Measurements from ENCODE around the gene OGDH. TPM values are rescaled to one million over a fixed set of nuclear protein-coding genes. Genes with fewer than 3 reads are reported as not detected.

The OGDH gene
- total RNA-seq, 1 experiment from 2014 or later = 69.1 TPM

DNA sequence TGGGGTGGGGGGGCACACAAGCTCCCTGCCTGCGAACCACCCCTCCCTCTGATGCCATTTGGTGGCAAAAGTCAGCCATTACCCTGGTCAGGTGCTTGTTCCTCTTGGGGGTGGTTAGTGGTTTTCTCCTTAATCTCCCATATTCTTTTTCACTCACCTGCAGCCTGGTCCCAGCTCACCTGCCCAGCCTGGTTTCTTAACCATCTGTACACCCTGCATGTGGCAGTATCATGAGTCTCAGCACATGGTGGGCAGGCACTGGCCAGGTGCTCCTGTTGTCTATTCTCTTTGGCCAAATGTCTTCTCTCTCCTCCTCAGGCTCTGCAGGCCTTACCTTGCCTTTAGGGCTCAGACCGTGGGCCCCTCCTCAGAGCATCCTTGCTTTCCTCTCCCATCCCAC is 30.5 kb downstream of the OGDH start (continued):
- TF ChIP-seq, protein P1, sequence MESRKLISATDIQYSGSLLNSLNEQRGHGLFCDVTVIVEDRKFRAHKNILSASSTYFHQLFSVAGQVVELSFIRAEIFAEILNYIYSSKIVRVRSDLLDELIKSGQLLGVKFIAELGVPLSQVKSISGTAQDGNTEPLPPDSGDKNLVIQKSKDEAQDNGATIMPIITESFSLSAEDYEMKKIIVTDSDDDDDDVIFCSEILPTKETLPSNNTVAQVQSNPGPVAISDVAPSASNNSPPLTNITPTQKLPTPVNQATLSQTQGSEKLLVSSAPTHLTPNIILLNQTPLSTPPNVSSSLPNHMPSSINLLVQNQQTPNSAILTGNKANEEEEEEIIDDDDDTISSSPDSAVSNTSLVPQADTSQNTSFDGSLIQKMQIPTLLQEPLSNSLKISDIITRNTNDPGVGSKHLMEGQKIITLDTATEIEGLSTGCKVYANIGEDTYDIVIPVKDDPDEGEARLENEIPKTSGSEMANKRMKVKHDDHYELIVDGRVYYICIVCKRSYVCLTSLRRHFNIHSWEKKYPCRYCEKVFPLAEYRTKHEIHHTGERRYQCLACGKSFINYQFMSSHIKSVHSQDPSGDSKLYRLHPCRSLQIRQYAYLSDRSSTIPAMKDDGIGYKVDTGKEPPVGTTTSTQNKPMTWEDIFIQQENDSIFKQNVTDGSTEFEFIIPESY (IDR thresholded peaks at IDR 0.05; ENCODE audit: extremely low read depth, insufficient replicate concordance, low read length) = no peak

DNA sequence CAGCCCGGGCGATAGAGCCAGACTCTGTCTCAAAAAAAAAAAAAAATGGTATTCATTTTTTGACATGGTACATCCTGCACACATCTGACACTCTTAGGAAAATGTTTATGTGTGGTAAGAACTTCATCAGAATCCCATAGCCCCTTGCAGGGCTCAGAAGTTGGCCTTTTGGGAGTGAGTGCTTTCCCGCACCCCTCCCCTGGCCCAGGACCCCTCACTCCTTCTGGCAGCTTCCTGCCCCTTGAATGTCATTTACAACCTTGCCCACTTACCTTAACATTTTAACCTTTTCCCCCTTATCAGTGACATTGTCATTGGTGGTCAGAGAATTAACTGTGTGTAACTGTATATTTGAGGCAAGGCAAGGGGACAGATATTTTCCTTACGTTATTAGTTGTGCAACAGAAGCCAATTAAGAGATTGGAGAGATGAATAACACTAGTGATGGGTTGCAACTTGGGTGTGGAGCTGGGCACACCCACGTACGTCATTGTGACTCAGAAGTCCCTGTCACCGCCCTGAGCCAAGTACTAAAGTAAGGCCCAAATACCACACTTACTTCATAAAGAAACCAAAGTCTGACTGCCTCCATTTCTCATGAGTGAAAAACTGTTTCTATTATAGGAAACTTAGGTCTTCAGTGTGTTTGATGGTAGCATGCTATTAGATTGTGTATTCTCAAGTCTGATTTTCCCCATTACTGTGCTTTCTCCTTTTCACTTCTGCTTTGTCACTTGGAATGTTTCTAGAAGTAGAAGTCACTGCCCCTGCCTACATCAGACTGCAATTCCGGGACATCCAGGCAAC is 31.6 kb downstream of the OGDH start:
- ChIA-PET POLR2A (interaction anchor here (0.9 to 2.3 kb wide), 3 partner anchors 17 to 97 kb away, joined by 3 to 14 read pairs (median 4); partner anchors contain the start of gene OGDH), CTCF (interaction anchor here (1.9 kb wide), 1 partner anchor 210 kb away, joined by 5 read pairs; the partner anchor contains the start of gene H2AZ2), RAD21 (ENCODE audit: low non-redundant PET in 1 of 2, low total read pairs in 2 of 2, uncharacterized antibody in 2 of 2, unreplicated experiment in 2 of 2) (no interaction called here)
- Histone ChIP-seq H3K4me2 (ENCODE audit: low read length) (peak overlapping the region; percentile 66), H3K36me3 (ENCODE audit: control insufficient read depth in 1 of 2, insufficient read depth in 2 of 2, low read length in 2 of 2) (no peaks in the 10 kb centered on the region), H3K27me3 (ENCODE audit: insufficient read depth, low read length) (no peaks in the 10 kb centered on the region), H3K9me2 (ENCODE audit: insufficient read depth) (no peaks in the 10 kb centered on the region), H4K20me1 (ENCODE audit: insufficient read depth) (no peaks in the 10 kb centered on the region), H3K27ac (ENCODE audit: low read depth, low read length) (peak overlapping the region; percentile 98), H3K79me2 (ENCODE audit: insufficient read depth, low read length) (peaks cover 18% of the 10 kb centered on the region), H3K9ac (ENCODE audit: low read length) (peak overlapping the region; percentile 73), H3K9me3 (ENCODE audit: control insufficient read depth in 1 of 2, insufficient read depth in 1 of 2, low read depth in 1 of 2, low read length in 2 of 2) (no peaks in the 10 kb centered on the region), H3K4me1 (ENCODE audit: control insufficient read depth in 1 of 2, insufficient read depth in 2 of 2, low read length in 2 of 2) (peaks cover 43 to 74% of the 10 kb centered on the region in 2 experiments), H2AFZ (ENCODE audit: low read depth, low read length, poor library complexity, severe bottlenecking) (no peak overlapping the region), H3K4me3 (replicated peaks in 1 of 2; ENCODE audit: low read depth in 1 of 2, low read length in 2 of 2) (peak overlapping the region in 1 of 2 experiments; percentile 40; a peak in 3 of 4 replicates)
- peak; percentile 91 for DNase-seq (ENCODE audit: low read depth, low spot score)
- intact Hi-C loops (cut with micrococcal nuclease) = loop anchor here (1.0 to 5.0 kb wide), 3 partner anchors 94 to 158 kb away; partner anchors contain the start of genes PPIA and ZMIZ2
- BruUV-seq (replicated peaks) = no TSS peak
- ATAC-seq = peak; percentile 64
- TF ChIP-seq ZFX (IDR thresholded peaks at IDR 0.05) = no peak
- TF ChIP-seq YY1 (IDR thresholded peaks at IDR 0.05; ENCODE audit: extremely low read depth, insufficient replicate concordance, low read depth, low read length) = no peak
- no peak for TF ChIP-seq EZH2phosphoT487 (IDR thresholded peaks at IDR 0.05; ENCODE audit: borderline replicate concordance)
- TF ChIP-seq, protein P2, sequence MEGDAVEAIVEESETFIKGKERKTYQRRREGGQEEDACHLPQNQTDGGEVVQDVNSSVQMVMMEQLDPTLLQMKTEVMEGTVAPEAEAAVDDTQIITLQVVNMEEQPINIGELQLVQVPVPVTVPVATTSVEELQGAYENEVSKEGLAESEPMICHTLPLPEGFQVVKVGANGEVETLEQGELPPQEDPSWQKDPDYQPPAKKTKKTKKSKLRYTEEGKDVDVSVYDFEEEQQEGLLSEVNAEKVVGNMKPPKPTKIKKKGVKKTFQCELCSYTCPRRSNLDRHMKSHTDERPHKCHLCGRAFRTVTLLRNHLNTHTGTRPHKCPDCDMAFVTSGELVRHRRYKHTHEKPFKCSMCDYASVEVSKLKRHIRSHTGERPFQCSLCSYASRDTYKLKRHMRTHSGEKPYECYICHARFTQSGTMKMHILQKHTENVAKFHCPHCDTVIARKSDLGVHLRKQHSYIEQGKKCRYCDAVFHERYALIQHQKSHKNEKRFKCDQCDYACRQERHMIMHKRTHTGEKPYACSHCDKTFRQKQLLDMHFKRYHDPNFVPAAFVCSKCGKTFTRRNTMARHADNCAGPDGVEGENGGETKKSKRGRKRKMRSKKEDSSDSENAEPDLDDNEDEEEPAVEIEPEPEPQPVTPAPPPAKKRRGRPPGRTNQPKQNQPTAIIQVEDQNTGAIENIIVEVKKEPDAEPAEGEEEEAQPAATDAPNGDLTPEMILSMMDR (IDR thresholded peaks at IDR 0.05 in 2 of 3, conservative IDR thresholded peaks at IDR 0.05 in 1 of 3; ENCODE audit: borderline replicate concordance in 1 of 3, insufficient read depth in 1 of 3, low read depth in 2 of 3, low read length in 2 of 3) = no peak
- peak; percentile 65 for TF ChIP-seq POLR2AphosphoS5 (IDR thresholded peaks at IDR 0.05; ENCODE audit: low read depth, low read length)
- TF ChIP-seq EZH2 (IDR thresholded peaks at IDR 0.05) = no peak
- no peak; the same call in 1 of the 2 replicates for TF ChIP-seq RAD21 (IDR thresholded peaks at IDR 0.05; ENCODE audit: low read depth)
- TF ChIP-seq POLR2A (IDR thresholded peaks at IDR 0.05; ENCODE audit: borderline replicate concordance, extremely low read depth, insufficient read depth, insufficient read length) = no peak
- TF ChIP-seq, protein P3, sequence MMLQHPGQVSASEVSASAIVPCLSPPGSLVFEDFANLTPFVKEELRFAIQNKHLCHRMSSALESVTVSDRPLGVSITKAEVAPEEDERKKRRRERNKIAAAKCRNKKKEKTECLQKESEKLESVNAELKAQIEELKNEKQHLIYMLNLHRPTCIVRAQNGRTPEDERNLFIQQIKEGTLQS (IDR thresholded peaks at IDR 0.05) = no peak
- peak; percentile 48; the same call in 1 of the 2 replicates for TF ChIP-seq CBX3 (IDR thresholded peaks at IDR 0.05; ENCODE audit: low read depth)
- TF ChIP-seq ZNF274 (IDR thresholded peaks at IDR 0.05; ENCODE audit: low read depth, low read length) = no peak
- TF ChIP-seq, protein P1 (IDR thresholded peaks at IDR 0.05; ENCODE audit: extremely low read depth, insufficient replicate concordance, low read length) = peak; percentile 53
- peak; percentile 90 for TF ChIP-seq SP1 (IDR thresholded peaks at IDR 0.05; ENCODE audit: low read depth)
- TF ChIP-seq TCF7L2 (IDR thresholded peaks at IDR 0.05; ENCODE audit: borderline replicate concordance, extremely low read depth, insufficient read depth, insufficient read length) = no peak
- no peak for TF ChIP-seq SIN3A (IDR thresholded peaks at IDR 0.05; ENCODE audit: low read depth)

Data from HCT116 (cell line).